GM18526 (cell line): ENCODE data around the gene OLFML2B.

ENCODE experiments used
- POLR2A ChIP-seq: IDR thresholded peaks from 3 replicates; pipeline ENCODE4 v1.6.1; 2011; ENCODE audit not compliant: insufficient read length; ENCODE audit errors: extremely low read depth

The OLFML2B gene

GRCh38 chr1:162023547-162024501 is at the start of gene OLFML2B:
OLFML2B (minus strand) TSS chr1:162023869; CDS start chr1:162023430, 439 bp downstream.
- no peak for TF ChIP-seq POLR2A

- TF ChIP-seq POLR2A, result no peak
Measured at GRCh38 chr1:162072740-162073139, 49.1 kb upstream of the OLFML2B start.

GRCh38 chr1:162070825-162071224 is 47.2 kb upstream of the OLFML2B start:
- TF ChIP-seq POLR2A, result no peak

- TF ChIP-seq POLR2A, result no peak
Measured at GRCh38 chr1:162070094-162070748, 46.6 kb upstream of the OLFML2B start.

GRCh38 chr1:162069334-162070093 is 45.8 kb upstream of the OLFML2B start, which contains the start of gene NOS1AP:
NOS1AP (plus strand) TSS chr1:162069691; CDS start chr1:162070178, 487 bp downstream.
- no peak for TF ChIP-seq POLR2A

GRCh38 chr1:162068301-162068700 is 44.6 kb upstream of the OLFML2B start:
- no peak for TF ChIP-seq POLR2A

GRCh38 chr1:162067466-162067865 is 43.8 kb upstream of the OLFML2B start:
- no peak for TF ChIP-seq POLR2A

GRCh38 chr1:162065016-162065415 is 41.3 kb upstream of the OLFML2B start:
- no peak for TF ChIP-seq POLR2A

GRCh38 chr1:162062542-162063015 is 38.9 kb upstream of the OLFML2B start:
- no peak for TF ChIP-seq POLR2A

GRCh38 chr1:162060314-162060713 is 36.6 kb upstream of the OLFML2B start:
- no peak for TF ChIP-seq POLR2A

- no peak for TF ChIP-seq POLR2A
Measured at GRCh38 chr1:162059721-162060120, 36.1 kb upstream of the OLFML2B start.

- no peak for TF ChIP-seq POLR2A
Measured at GRCh38 chr1:162056579-162056978, 32.9 kb upstream of the OLFML2B start.

GRCh38 chr1:162056043-162056442 is 32.4 kb upstream of the OLFML2B start:
- no peak for TF ChIP-seq POLR2A

- no peak for TF ChIP-seq POLR2A
Measured at GRCh38 chr1:162055062-162055461, 31.4 kb upstream of the OLFML2B start.

- no peak for TF ChIP-seq POLR2A
Measured at GRCh38 chr1:162046921-162047320, 23.3 kb upstream of the OLFML2B start.

GRCh38 chr1:162042361-162042760 is 18.7 kb upstream of the OLFML2B start:
- no peak for TF ChIP-seq POLR2A

GRCh38 chr1:162040657-162041056 is 17.0 kb upstream of the OLFML2B start:
- TF ChIP-seq POLR2A, result no peak
